HL-60 (cell line): ENCODE measurements around the gene ANKRD13D.
A peak's percentile ranks its signal among the peaks of the same experiment; 100 is the strongest.

Source experiments
- DNase-seq, 2 experiments: peaks; one replicate each; pipeline ENCODE4 v3.0.0-alpha.2; 2010 to 2020; ENCODE audit warnings: low read depth in 1 of 2, low spot score in 1 of 2
- H3K27ac ChIP-seq: fragments of 250-450 bp; sonication (Bioruptor Pico); replicated peaks from 2 replicates; pipeline ENCODE4 v1.5.1; 2020; ENCODE audit warnings: mild to moderate bottlenecking, moderate library complexity
- H3K27me3 ChIP-seq: fragments of 250-450 bp; sonication (Bioruptor Pico); 2 replicates; pipeline ENCODE4 v1.5.1; 2021; ENCODE audit warnings: mild to moderate bottlenecking, moderate library complexity; ENCODE audit not compliant: insufficient read depth, poor library complexity, severe bottlenecking
- H3K4me3 ChIP-seq: replicated peaks from 2 replicates; pipeline ENCODE4 v1.5.1; 2011; ENCODE audit warnings: mild to moderate bottlenecking, control low read depth, low read length; ENCODE audit not compliant: insufficient read depth
- GABPA ChIP-seq: IDR thresholded peaks from 2 replicates; pipeline ENCODE4 v1.6.1; 2012; ENCODE audit warnings: low read depth
- POLR2AphosphoS5 ChIP-seq: IDR thresholded peaks from 2 replicates; pipeline ENCODE4 v1.6.1; 2012; ENCODE audit warnings: low read depth
- SPI1 ChIP-seq: IDR thresholded peaks from 2 replicates; pipeline ENCODE4 v1.6.1; 2012; ENCODE audit warnings: low read depth, mild to moderate bottlenecking, borderline replicate concordance
- TF ChIP-seq, protein P1 (sequence below): IDR thresholded peaks from 2 replicates; pipeline ENCODE4 v1.6.1; 2012; ENCODE audit warnings: low read depth; ENCODE audit not compliant: insufficient replicate concordance
- TF ChIP-seq, protein P2 (sequence below): IDR thresholded peaks from one replicate; pipeline ENCODE4 v1.5.1; 2011; ENCODE audit warnings: low read length, control low read depth, inconsistent platforms; ENCODE audit not compliant: insufficient read depth

The ANKRD13D gene

DNA sequence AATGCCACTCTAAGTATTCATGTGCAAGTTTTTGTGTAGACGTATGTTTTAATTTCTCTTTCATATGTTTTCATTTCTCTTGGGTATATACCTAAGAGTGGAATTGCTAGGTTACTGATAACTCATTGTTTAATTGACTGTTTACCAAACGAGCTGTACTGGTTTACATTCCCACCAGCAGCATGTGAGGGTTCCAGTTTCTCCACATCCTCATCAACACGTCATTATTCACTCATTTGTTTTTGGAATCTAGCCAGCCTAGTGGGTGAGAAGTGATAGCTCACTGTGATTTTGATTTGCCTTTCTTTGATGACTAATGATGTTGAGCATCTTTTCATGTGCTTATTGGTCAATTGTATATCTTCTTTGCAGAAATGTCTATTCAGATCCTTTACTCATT lies 4.0 kb downstream of the ANKRD13D start:
- Histone ChIP-seq H3K27ac (no peak overlapping the region), H3K4me3 (no peak overlapping the region), H3K27me3 (no peaks in the 10 kb centered on the region)
- TF ChIP-seq, protein P1, sequence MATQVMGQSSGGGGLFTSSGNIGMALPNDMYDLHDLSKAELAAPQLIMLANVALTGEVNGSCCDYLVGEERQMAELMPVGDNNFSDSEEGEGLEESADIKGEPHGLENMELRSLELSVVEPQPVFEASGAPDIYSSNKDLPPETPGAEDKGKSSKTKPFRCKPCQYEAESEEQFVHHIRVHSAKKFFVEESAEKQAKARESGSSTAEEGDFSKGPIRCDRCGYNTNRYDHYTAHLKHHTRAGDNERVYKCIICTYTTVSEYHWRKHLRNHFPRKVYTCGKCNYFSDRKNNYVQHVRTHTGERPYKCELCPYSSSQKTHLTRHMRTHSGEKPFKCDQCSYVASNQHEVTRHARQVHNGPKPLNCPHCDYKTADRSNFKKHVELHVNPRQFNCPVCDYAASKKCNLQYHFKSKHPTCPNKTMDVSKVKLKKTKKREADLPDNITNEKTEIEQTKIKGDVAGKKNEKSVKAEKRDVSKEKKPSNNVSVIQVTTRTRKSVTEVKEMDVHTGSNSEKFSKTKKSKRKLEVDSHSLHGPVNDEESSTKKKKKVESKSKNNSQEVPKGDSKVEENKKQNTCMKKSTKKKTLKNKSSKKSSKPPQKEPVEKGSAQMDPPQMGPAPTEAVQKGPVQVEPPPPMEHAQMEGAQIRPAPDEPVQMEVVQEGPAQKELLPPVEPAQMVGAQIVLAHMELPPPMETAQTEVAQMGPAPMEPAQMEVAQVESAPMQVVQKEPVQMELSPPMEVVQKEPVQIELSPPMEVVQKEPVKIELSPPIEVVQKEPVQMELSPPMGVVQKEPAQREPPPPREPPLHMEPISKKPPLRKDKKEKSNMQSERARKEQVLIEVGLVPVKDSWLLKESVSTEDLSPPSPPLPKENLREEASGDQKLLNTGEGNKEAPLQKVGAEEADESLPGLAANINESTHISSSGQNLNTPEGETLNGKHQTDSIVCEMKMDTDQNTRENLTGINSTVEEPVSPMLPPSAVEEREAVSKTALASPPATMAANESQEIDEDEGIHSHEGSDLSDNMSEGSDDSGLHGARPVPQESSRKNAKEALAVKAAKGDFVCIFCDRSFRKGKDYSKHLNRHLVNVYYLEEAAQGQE, result no peak
- TF ChIP-seq, protein P2, sequence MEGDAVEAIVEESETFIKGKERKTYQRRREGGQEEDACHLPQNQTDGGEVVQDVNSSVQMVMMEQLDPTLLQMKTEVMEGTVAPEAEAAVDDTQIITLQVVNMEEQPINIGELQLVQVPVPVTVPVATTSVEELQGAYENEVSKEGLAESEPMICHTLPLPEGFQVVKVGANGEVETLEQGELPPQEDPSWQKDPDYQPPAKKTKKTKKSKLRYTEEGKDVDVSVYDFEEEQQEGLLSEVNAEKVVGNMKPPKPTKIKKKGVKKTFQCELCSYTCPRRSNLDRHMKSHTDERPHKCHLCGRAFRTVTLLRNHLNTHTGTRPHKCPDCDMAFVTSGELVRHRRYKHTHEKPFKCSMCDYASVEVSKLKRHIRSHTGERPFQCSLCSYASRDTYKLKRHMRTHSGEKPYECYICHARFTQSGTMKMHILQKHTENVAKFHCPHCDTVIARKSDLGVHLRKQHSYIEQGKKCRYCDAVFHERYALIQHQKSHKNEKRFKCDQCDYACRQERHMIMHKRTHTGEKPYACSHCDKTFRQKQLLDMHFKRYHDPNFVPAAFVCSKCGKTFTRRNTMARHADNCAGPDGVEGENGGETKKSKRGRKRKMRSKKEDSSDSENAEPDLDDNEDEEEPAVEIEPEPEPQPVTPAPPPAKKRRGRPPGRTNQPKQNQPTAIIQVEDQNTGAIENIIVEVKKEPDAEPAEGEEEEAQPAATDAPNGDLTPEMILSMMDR, result no peak
- TF ChIP-seq POLR2AphosphoS5 (no peak), GABPA (no peak), SPI1 (no peak)
- no peak for DNase-seq

DNA sequence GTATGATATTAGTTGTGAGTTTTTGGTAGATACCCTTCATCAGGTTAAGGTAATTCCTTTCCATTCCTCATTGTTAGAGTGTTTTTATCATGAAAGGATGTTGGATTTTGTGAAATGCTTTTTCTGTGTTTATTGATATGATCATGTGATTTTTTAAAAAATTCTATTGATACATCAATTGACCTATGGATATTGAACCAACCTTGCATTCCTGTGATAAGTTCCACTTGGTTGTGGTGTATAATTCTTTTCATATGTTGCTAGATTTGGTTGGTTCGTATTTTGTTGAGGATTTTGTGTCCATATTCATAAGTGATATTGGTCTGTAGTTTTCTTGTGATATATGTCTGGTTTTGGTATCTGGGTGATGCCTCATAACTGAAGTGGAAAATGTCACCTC lies 6.7 kb downstream of the ANKRD13D start:
- Histone ChIP-seq H3K27me3 (no peaks in the 10 kb centered on the region), H3K27ac (no peak overlapping the region), H3K4me3 (no peak overlapping the region)
- DNase-seq, result no peak
- TF ChIP-seq SPI1, result no peak
- TF ChIP-seq, protein P2, result no peak

DNA sequence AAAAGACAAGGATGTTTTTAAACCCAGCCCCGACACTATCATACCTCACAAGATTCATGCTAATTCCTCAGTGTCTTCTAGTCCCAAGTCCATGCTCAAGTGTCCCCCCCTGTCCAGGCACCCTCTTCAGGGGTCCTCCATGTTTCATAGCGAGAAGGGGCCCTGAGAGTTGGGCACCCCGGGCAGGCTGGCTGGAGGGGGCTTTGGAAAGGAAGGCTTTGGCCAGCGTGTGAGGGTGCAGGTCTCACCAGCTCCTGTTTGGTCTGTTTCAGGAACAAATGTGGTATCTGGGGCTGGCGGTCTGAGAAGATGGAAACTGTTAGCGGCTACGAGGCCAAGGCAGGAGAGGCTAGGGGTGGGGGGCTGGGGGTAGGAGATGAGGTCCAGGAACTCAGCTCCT lies 9.7 kb downstream of the ANKRD13D start:
- TF ChIP-seq, protein P2, result no peak
- TF ChIP-seq SPI1 (no peak), GABPA (no peak), POLR2AphosphoS5 (no peak)
- TF ChIP-seq, protein P1, result no peak
- H3K4me3 ChIP-seq, result no peak overlapping the region
- DNase-seq, result no peak
- H3K27ac ChIP-seq, result no peak overlapping the region
- H3K27me3 ChIP-seq, result no peaks in the 10 kb centered on the region

GRCh38 chr11:67299471-67300191 lies 10.5 kb downstream of the ANKRD13D start:
- Histone ChIP-seq H3K27me3 (no peaks in the 10 kb centered on the region), H3K4me3 (no peak overlapping the region), H3K27ac (no peak overlapping the region)
- TF ChIP-seq, protein P1, result no peak
- TF ChIP-seq POLR2AphosphoS5, result peak; percentile 16
- DNase-seq, result no peak
